Measurements from ENCODE around the gene OR10C1.
"Not testable (repeated sequence)": the region's sequence is repeated elsewhere in the genome, so short reads cannot be mapped to it uniquely, and the experiment has no call there.

Gene OR10C1

DNA sequence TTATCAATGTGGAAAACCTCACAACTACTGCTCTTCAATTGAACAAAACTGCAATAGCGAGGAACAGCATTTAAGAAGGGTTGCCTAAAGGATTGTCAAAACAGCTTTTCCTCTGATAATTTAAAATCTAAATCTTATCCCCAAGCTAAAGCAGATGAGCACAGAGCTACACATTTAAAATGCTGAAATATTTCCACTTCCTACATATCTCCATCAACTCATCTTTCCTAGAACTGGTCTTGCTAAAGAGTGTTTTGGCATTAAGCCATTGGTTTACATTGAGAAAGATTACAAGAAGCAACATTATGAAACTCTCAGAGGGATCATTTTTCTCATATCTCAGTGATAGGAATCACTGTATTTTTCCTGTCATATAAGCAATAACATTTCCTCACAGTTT, 3.6 kb downstream of the OR10C1 start:
- no peak overlapping the region for H3K4me3 ChIP-seq (ENCODE audit: low read length)
- H3K4me1 ChIP-seq (ENCODE audit: control insufficient read depth, insufficient read depth, low read length), result peaks cover 2% of the 10 kb centered on the region; the same call in 1 of the 2 replicates
- H3K9me3 ChIP-seq (ENCODE audit: control insufficient read depth, insufficient read depth, low read length), result no peaks in the 10 kb centered on the region
- WGBS (ENCODE audit: insufficient coverage, insufficient read length), result no CpG with 5 or more reads among the region's 1 CpG
- DNase-seq (ENCODE audit: low read depth, low spot score), result no peak
- H3K27ac ChIP-seq (ENCODE audit: low read length), result no peak overlapping the region
- no peaks in the 10 kb centered on the region for H3K27me3 ChIP-seq (ENCODE audit: control insufficient read depth, insufficient read depth, low read length)
- H3K36me3 ChIP-seq (ENCODE audit: control insufficient read depth, insufficient read depth, low read length), result no peaks in the 10 kb centered on the region

DNA sequence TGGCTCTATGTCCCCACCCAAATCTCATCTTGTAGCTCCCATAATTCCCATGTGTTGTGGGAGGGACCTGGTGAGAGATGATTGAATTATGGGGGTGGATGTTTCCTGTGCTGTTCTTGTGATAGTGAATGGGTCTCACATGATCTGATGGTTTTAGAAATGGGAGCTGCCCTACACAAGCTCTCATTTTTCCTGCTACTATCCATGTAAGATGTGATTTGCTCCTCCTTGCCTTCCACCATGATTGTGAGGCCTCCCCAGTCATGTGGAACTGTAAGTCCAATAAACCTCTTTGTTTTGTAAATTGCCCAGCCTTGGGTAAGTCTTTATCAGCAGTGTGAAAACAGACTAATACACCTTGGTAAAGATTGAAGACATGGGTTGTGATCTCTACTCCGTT, 4.9 kb downstream of the OR10C1 start:
- not testable (repeated sequence) for H3K9me3 ChIP-seq (ENCODE audit: control insufficient read depth, insufficient read depth, low read length); H3K4me1 ChIP-seq (ENCODE audit: control insufficient read depth, insufficient read depth, low read length); H3K4me3 ChIP-seq (ENCODE audit: low read length); H3K27me3 ChIP-seq (ENCODE audit: control insufficient read depth, insufficient read depth, low read length); H3K36me3 ChIP-seq (ENCODE audit: control insufficient read depth, insufficient read depth, low read length); DNase-seq (ENCODE audit: low read depth, low spot score); H3K27ac ChIP-seq (ENCODE audit: low read length)
- no CpG with 5 or more reads among the region's 1 CpG for whole genome bisulfite sequencing (ENCODE audit: insufficient coverage, insufficient read length)

GRCh38 chr6:29447670-29448069, 8.6 kb downstream of the OR10C1 start:
- H3K4me3 ChIP-seq (ENCODE audit: low read length), result no peak overlapping the region
- no CpG with 5 or more reads among the region's 1 CpG for WGBS (ENCODE audit: insufficient coverage, insufficient read length)
- H3K27ac ChIP-seq (ENCODE audit: low read length), result no peak overlapping the region
- H3K27me3 ChIP-seq (ENCODE audit: control insufficient read depth, insufficient read depth, low read length), result no peaks in the 10 kb centered on the region
- DNase-seq (ENCODE audit: low read depth, low spot score), result peak; percentile 33
- H3K9me3 ChIP-seq (ENCODE audit: control insufficient read depth, insufficient read depth, low read length), result no peaks in the 10 kb centered on the region
- no peaks in the 10 kb centered on the region for H3K36me3 ChIP-seq (ENCODE audit: control insufficient read depth, insufficient read depth, low read length)
- H3K4me1 ChIP-seq (ENCODE audit: control insufficient read depth, insufficient read depth, low read length), result peaks cover 2% of the 10 kb centered on the region; the same call in 1 of the 2 replicates

GRCh38 chr6:29451471-29452193, 12.5 kb downstream of the OR10C1 start:
- peaks cover 2% of the 10 kb centered on the region; the same call in 1 of the 2 replicates for H3K4me1 ChIP-seq (ENCODE audit: control insufficient read depth, insufficient read depth, low read length)
- DNase-seq (ENCODE audit: low read depth, low spot score), result no peak
- H3K27me3 ChIP-seq (ENCODE audit: control insufficient read depth, insufficient read depth, low read length), result no peaks in the 10 kb centered on the region
- H3K4me3 ChIP-seq (ENCODE audit: low read length), result no peak overlapping the region
- H3K9me3 ChIP-seq (ENCODE audit: control insufficient read depth, insufficient read depth, low read length), result no peaks in the 10 kb centered on the region
- WGBS (ENCODE audit: insufficient coverage, insufficient read length), result no CpG with 5 or more reads among the region's 3 CpGs
- no peak overlapping the region for H3K27ac ChIP-seq (ENCODE audit: low read length)
- H3K36me3 ChIP-seq (ENCODE audit: control insufficient read depth, insufficient read depth, low read length), result no peaks in the 10 kb centered on the region

DNA sequence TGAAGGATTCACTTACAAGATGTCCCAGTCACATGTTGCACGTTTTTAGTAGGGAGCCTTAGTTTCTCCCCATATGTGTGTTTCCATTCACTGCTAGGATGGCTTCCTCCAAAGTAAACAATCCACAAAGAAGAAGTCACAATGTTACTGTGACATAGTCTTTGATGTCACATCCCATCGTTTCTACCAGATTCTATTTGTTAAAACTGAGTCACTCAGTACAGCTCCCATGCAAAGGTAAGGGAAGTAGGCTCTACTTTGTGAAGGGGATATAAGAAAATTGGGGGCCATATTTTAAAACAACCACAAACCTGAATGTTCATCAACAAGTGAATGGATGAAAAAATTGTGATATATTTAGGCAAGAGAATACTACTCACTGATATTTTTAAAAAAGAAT, 17.9 kb downstream of the OR10C1 start, which contains the start of the genes OR11A1 and OR2H1:
OR11A1 (minus strand) TSS at position 101 of the 400 bp plus-strand sequence. CDS start 29,430 bp downstream, outside the sequence.
OR2H1 (plus strand) TSS at position 185 of the 400 bp plus-strand sequence. CDS start 4,615 bp downstream, outside the sequence.
- H3K9me3 ChIP-seq (ENCODE audit: control insufficient read depth, insufficient read depth, low read length), result no peaks in the 10 kb centered on the region
- H3K4me1 ChIP-seq (ENCODE audit: control insufficient read depth, insufficient read depth, low read length), result no peaks in the 10 kb centered on the region
- DNase-seq (ENCODE audit: low read depth, low spot score), result no peak
- H3K4me3 ChIP-seq (ENCODE audit: low read length), result no peak within 1 kb of the TSS
- WGBS (ENCODE audit: insufficient coverage, insufficient read length), result no CpG with 5 or more reads among the region's 2 CpGs
- no peaks in the 10 kb centered on the region for H3K36me3 ChIP-seq (ENCODE audit: control insufficient read depth, insufficient read depth, low read length)
- H3K27me3 ChIP-seq (ENCODE audit: control insufficient read depth, insufficient read depth, low read length), result no peaks in the 10 kb centered on the region
- H3K27ac ChIP-seq (ENCODE audit: low read length), result no peak within 1 kb of the TSS

- Histone ChIP-seq H3K4me3 (ENCODE audit: low read length) (no peak overlapping the region), H3K4me1 (ENCODE audit: control insufficient read depth, insufficient read depth, low read length) (no peaks in the 10 kb centered on the region), H3K27me3 (ENCODE audit: control insufficient read depth, insufficient read depth, low read length) (no peaks in the 10 kb centered on the region), H3K36me3 (ENCODE audit: control insufficient read depth, insufficient read depth, low read length) (no peaks in the 10 kb centered on the region), H3K27ac (ENCODE audit: low read length) (no peak overlapping the region), H3K9me3 (ENCODE audit: control insufficient read depth, insufficient read depth, low read length) (no peaks in the 10 kb centered on the region)
- whole genome bisulfite sequencing (ENCODE audit: insufficient coverage, insufficient read length), result no CpG with 5 or more reads among the region's 5 CpGs
- no peak for DNase-seq (ENCODE audit: low read depth, low spot score)
Measured at GRCh38 chr6:29461021-29461814, 22.1 kb downstream of the OR10C1 start.

DNA sequence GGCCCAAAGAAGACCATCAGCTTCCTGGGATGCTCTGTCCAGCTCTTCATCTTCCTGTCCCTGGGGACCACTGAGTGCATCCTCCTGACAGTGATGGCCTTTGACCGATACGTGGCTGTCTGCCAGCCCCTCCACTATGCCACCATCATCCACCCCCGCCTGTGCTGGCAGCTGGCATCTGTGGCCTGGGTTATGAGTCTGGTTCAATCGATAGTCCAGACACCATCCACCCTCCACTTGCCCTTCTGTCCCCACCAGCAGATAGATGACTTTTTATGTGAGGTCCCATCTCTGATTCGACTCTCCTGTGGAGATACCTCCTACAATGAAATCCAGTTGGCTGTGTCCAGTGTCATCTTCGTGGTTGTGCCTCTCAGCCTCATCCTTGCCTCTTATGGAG, 22.9 kb downstream of the OR10C1 start:
- no peaks in the 10 kb centered on the region for H3K9me3 ChIP-seq (ENCODE audit: control insufficient read depth, insufficient read depth, low read length)
- no peaks in the 10 kb centered on the region for H3K27me3 ChIP-seq (ENCODE audit: control insufficient read depth, insufficient read depth, low read length)

DNA sequence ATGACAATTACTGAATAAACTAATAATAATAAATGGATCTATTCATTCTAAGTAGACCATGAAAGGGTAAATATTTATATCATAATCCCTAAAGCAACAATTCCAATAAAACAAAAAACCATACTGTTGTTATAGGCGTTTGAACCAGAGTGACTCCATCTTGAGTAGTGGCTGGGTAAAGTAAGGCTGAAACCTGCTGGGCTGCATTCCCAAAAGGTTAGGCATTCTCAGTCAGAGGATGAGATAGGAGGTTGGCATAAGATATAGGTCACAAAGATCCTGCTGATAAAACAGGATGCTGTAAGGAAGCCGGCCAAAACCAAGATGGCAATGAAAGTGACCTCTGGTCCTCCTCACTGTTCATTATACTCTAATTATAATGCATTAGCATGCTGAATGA, 26.2 kb downstream of the OR10C1 start:
- no peak for DNase-seq (ENCODE audit: low read depth, low spot score)
- Histone ChIP-seq H3K36me3 (ENCODE audit: control insufficient read depth, insufficient read depth, low read length) (no peaks in the 10 kb centered on the region), H3K27me3 (ENCODE audit: control insufficient read depth, insufficient read depth, low read length) (no peaks in the 10 kb centered on the region), H3K27ac (ENCODE audit: low read length) (no peak overlapping the region), H3K9me3 (ENCODE audit: control insufficient read depth, insufficient read depth, low read length) (no peaks in the 10 kb centered on the region), H3K4me1 (ENCODE audit: control insufficient read depth, insufficient read depth, low read length) (no peaks in the 10 kb centered on the region), H3K4me3 (ENCODE audit: low read length) (no peak overlapping the region)
- WGBS (ENCODE audit: insufficient coverage, insufficient read length), result no CpG with 5 or more reads among the region's 2 CpGs

More for the DNA sequence above, 22.9 kb downstream of the OR10C1 start:
- H3K27ac ChIP-seq (ENCODE audit: low read length), result no peak overlapping the region
- WGBS (ENCODE audit: insufficient coverage, insufficient read length), result no CpG with 5 or more reads among the region's 6 CpGs
- DNase-seq (ENCODE audit: low read depth, low spot score), result no peak
- no peak overlapping the region for H3K4me3 ChIP-seq (ENCODE audit: low read length)
- H3K36me3 ChIP-seq (ENCODE audit: control insufficient read depth, insufficient read depth, low read length), result no peaks in the 10 kb centered on the region
- H3K4me1 ChIP-seq (ENCODE audit: control insufficient read depth, insufficient read depth, low read length), result no peaks in the 10 kb centered on the region

GRCh38 chr6:29465801-29466200, 26.7 kb downstream of the OR10C1 start:
- no peaks in the 10 kb centered on the region for H3K27me3 ChIP-seq (ENCODE audit: control insufficient read depth, insufficient read depth, low read length)
- H3K9me3 ChIP-seq (ENCODE audit: control insufficient read depth, insufficient read depth, low read length), result no peaks in the 10 kb centered on the region
- H3K4me1 ChIP-seq (ENCODE audit: control insufficient read depth, insufficient read depth, low read length), result no peaks in the 10 kb centered on the region
- H3K4me3 ChIP-seq (ENCODE audit: low read length), result no peak overlapping the region
- no peaks in the 10 kb centered on the region for H3K36me3 ChIP-seq (ENCODE audit: control insufficient read depth, insufficient read depth, low read length)
- no CpG with 5 or more reads among the region's 2 CpGs for WGBS (ENCODE audit: insufficient coverage, insufficient read length)
- no peak overlapping the region for H3K27ac ChIP-seq (ENCODE audit: low read length)
- DNase-seq (ENCODE audit: low read depth, low spot score), result no peak

DNA sequence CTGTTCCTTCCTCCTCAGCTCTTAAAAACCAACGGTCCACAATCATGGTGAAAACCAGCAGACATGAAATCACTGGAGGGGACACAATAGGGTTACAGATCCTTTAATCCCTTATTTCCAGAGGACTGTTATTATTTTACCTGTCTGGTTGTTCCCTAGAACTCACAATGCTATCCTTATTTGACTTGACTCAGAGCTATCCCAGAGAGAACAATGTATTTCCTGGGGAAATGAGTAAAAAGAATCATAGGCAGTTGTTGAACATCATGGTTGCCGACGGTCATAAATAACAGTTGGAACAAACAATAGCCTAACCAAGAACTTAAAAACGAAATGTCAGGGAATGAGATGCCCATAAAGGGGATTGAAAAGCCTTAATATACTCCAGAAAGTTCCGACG, 27.1 kb downstream of the OR10C1 start:
- no CpG with 5 or more reads among the region's 6 CpGs for WGBS (ENCODE audit: insufficient coverage, insufficient read length)
- Histone ChIP-seq H3K27me3 (ENCODE audit: control insufficient read depth, insufficient read depth, low read length) (no peaks in the 10 kb centered on the region), H3K9me3 (ENCODE audit: control insufficient read depth, insufficient read depth, low read length) (no peaks in the 10 kb centered on the region), H3K4me3 (ENCODE audit: low read length) (no peak overlapping the region), H3K27ac (ENCODE audit: low read length) (no peak overlapping the region), H3K4me1 (ENCODE audit: control insufficient read depth, insufficient read depth, low read length) (no peaks in the 10 kb centered on the region), H3K36me3 (ENCODE audit: control insufficient read depth, insufficient read depth, low read length) (no peaks in the 10 kb centered on the region)
- no peak for DNase-seq (ENCODE audit: low read depth, low spot score)

All from iPS DF 6.9 (cell line).